MM.1S (cell line): ENCODE data around the gene COPS2.

Experiments
- DNase-seq: peaks from one replicate; pipeline ENCODE4 v3.0.0-alpha.2; 2015
- H2AFZ ChIP-seq: fragments of 300-600 bp; sonication (generic); 2 replicates; pipeline ENCODE4 v1.6.0; 2016; ENCODE audit warnings: antibody characterized with exemption, low read length
- H3F3A ChIP-seq: fragments of 300-600 bp; sonication (generic); 2 replicates; pipeline ENCODE4 v1.6.1; 2016; ENCODE audit warnings: mild to moderate bottlenecking, antibody characterized with exemption, low read length, moderate library complexity, mixed read lengths; ENCODE audit not compliant: insufficient read depth
- H3K27ac ChIP-seq: fragments of 300-600 bp; sonication (generic); 2 replicates; pipeline ENCODE4 v1.5.1; 2016; ENCODE audit warnings: mild to moderate bottlenecking, low read length
- H3K27me3 ChIP-seq: fragments of 300-600 bp; sonication (generic); replicated peaks from 2 replicates; pipeline ENCODE4 v1.6.0; 2016; ENCODE audit warnings: low read length; ENCODE audit not compliant: insufficient read depth
- H3K36me3 ChIP-seq: fragments of 300-600 bp; sonication (generic); replicated peaks from 2 replicates; pipeline ENCODE4 v1.6.1; 2016; ENCODE audit warnings: mild to moderate bottlenecking, low read length, mixed read lengths; ENCODE audit not compliant: insufficient read depth
- H3K4me1 ChIP-seq: fragments of 300-600 bp; sonication (generic); 2 replicates; pipeline ENCODE4 v1.6.1; 2016; ENCODE audit warnings: low read length, mixed read lengths
- H3K4me2 ChIP-seq: fragments of 300-600 bp; sonication (generic); 2 replicates; pipeline ENCODE4 v1.6.0; 2016; ENCODE audit warnings: low read depth, low read length
- H3K4me3 ChIP-seq: fragments of 300-600 bp; sonication (generic); 2 replicates; pipeline ENCODE4 v1.5.1; 2016; ENCODE audit warnings: low read length, mixed read lengths
- H3K79me2 ChIP-seq: fragments of 300-600 bp; sonication (generic); 2 replicates; pipeline ENCODE4 v1.6.1; 2016; ENCODE audit warnings: mixed run types, low read length, mixed read lengths
- H3K9ac ChIP-seq: fragments of 300-600 bp; sonication (generic); 2 replicates; pipeline ENCODE4 v1.6.1; 2016; ENCODE audit warnings: low read length, mixed read lengths
- H3K9me2 ChIP-seq: fragments of 300-600 bp; sonication (generic); replicated peaks from 2 replicates; pipeline ENCODE4 v1.6.1; 2016; ENCODE audit warnings: mild to moderate bottlenecking, low read length, mixed read lengths; ENCODE audit not compliant: insufficient read depth
- H3K9me3 ChIP-seq: fragments of 300-600 bp; sonication (generic); replicated peaks from 2 replicates; pipeline ENCODE4 v1.6.1; 2016; ENCODE audit warnings: mild to moderate bottlenecking, low read length, mixed read lengths; ENCODE audit not compliant: insufficient read depth
- H4K20me1 ChIP-seq: fragments of 300-600 bp; sonication (generic); 2 replicates; pipeline ENCODE4 v1.6.1; 2016; ENCODE audit warnings: mild to moderate bottlenecking, low read length, moderate library complexity, mixed read lengths; ENCODE audit not compliant: insufficient read depth
- EZH2 ChIP-seq: fragments of 300-600 bp; sonication (generic); optimal IDR thresholded peaks from 2 replicates; pipeline ENCODE3; 2017; ENCODE audit warnings: low read depth, mild to moderate bottlenecking, antibody characterized with exemption, low read length, mixed read lengths
- EZH2phosphoT487 ChIP-seq: fragments of 300-600 bp; sonication (generic); IDR thresholded peaks from 2 replicates; pipeline ENCODE4 v1.6.1; 2018; ENCODE audit warnings: antibody characterized with exemption, low read length
- TF ChIP-seq, protein P1 (sequence below): fragments of 300-600 bp; sonication (generic); IDR thresholded peaks from 2 replicates; pipeline ENCODE4 v1.5.1; 2016; ENCODE audit warnings: antibody characterized with exemption, low read length, mixed read lengths

Gene COPS2

GRCh38 chr15:49169880-49170597 is 14.6 kb upstream of the COPS2 start, which contains the start of gene GALK2:
Gene GALK2, plus strand, starts transcription at chr15:49170247. Its CDS starts 76 bp downstream, at chr15:49170323.
- DNase-seq = peak; percentile 90
- Histone ChIP-seq H3K9ac (peak within 1 kb of the TSS; percentile 88), H3K9me2 (no peaks in the 10 kb centered on the region), H3K4me3 (peak within 1 kb of the TSS; percentile 81), H3K9me3 (no peaks in the 10 kb centered on the region), H4K20me1 (no peaks in the 10 kb centered on the region), H3K4me2 (peak within 1 kb of the TSS; percentile 87), H3K79me2 (peaks cover 43% of the 10 kb centered on the region), H3K36me3 (no peaks in the 10 kb centered on the region), H3K4me1 (peaks cover 6% of the 10 kb centered on the region), H2AFZ (peak within 1 kb of the TSS; percentile 91), H3K27ac (peak within 1 kb of the TSS; percentile 85), H3F3A (peaks cover 22% of the 10 kb centered on the region), H3K27me3 (no peaks in the 10 kb centered on the region)
- TF ChIP-seq, protein P1, sequence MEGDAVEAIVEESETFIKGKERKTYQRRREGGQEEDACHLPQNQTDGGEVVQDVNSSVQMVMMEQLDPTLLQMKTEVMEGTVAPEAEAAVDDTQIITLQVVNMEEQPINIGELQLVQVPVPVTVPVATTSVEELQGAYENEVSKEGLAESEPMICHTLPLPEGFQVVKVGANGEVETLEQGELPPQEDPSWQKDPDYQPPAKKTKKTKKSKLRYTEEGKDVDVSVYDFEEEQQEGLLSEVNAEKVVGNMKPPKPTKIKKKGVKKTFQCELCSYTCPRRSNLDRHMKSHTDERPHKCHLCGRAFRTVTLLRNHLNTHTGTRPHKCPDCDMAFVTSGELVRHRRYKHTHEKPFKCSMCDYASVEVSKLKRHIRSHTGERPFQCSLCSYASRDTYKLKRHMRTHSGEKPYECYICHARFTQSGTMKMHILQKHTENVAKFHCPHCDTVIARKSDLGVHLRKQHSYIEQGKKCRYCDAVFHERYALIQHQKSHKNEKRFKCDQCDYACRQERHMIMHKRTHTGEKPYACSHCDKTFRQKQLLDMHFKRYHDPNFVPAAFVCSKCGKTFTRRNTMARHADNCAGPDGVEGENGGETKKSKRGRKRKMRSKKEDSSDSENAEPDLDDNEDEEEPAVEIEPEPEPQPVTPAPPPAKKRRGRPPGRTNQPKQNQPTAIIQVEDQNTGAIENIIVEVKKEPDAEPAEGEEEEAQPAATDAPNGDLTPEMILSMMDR = no peak
- TF ChIP-seq EZH2 = no peak
- TF ChIP-seq EZH2phosphoT487 = no peak

DNA sequence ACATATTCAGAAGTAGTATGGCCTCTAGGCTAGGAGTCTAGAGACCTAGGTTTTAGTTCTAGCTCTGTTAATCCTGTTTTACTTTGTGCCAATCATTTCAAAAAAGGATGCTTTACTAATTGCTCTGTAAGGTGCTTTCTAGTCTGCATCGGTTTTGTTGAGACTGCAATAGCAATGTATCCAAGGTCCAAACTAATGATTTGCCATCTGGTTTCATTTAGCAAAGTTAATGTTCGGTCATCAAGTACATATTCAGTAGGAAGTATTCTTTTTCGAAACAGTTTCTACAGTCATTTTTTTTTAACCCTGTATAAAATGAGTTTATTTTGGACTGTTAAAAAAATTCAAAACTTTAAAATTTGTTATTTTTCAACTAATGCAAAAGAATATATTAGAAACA is 12.6 kb upstream of the COPS2 start:
- H3K79me2 ChIP-seq = peaks cover 28% of the 10 kb centered on the region
- no peaks in the 10 kb centered on the region for H3K9me2 ChIP-seq
- peaks cover 22% of the 10 kb centered on the region for H3F3A ChIP-seq

GRCh38 chr15:49164865-49165264 is 9.5 kb upstream of the COPS2 start:
- no peak overlapping the region for H3K4me2 ChIP-seq
- TF ChIP-seq, protein P1 = no peak
- TF ChIP-seq EZH2phosphoT487 (no peak), EZH2 (no peak)
- H3K27me3 ChIP-seq = no peaks in the 10 kb centered on the region
- H3K27ac ChIP-seq = no peak overlapping the region
- no peaks in the 10 kb centered on the region for H3K9me2 ChIP-seq
- H4K20me1 ChIP-seq = no peaks in the 10 kb centered on the region
- peaks cover 6% of the 10 kb centered on the region for H3K4me1 ChIP-seq
- H3F3A ChIP-seq = peaks cover 13% of the 10 kb centered on the region
- no peak overlapping the region for H3K4me3 ChIP-seq
- no peak overlapping the region for H3K9ac ChIP-seq
- DNase-seq = no peak
- H2AFZ ChIP-seq = no peak overlapping the region
- H3K79me2 ChIP-seq = 0 out of 2 replicates have a peak, but pooled peaks cover 4% of the 10 kb centered on the region
- no peaks in the 10 kb centered on the region for H3K9me3 ChIP-seq
- H3K36me3 ChIP-seq = no peaks in the 10 kb centered on the region

More for the DNA sequence above, 12.6 kb upstream of the COPS2 start:
- no peak overlapping the region for H3K4me2 ChIP-seq
- DNase-seq = no peak
- no peak overlapping the region for H3K27ac ChIP-seq
- H3K9me3 ChIP-seq = no peaks in the 10 kb centered on the region
- TF ChIP-seq EZH2phosphoT487 (no peak), EZH2 (no peak)
- TF ChIP-seq, protein P1 = no peak
- no peak overlapping the region for H3K4me3 ChIP-seq
- H2AFZ ChIP-seq = no peak overlapping the region
- no peaks in the 10 kb centered on the region for H3K36me3 ChIP-seq
- peaks cover 6% of the 10 kb centered on the region for H3K4me1 ChIP-seq
- no peaks in the 10 kb centered on the region for H4K20me1 ChIP-seq
- H3K9ac ChIP-seq = no peak overlapping the region
- no peaks in the 10 kb centered on the region for H3K27me3 ChIP-seq
